Measurements from ENCODE around the gene ARMH1.

DNA sequence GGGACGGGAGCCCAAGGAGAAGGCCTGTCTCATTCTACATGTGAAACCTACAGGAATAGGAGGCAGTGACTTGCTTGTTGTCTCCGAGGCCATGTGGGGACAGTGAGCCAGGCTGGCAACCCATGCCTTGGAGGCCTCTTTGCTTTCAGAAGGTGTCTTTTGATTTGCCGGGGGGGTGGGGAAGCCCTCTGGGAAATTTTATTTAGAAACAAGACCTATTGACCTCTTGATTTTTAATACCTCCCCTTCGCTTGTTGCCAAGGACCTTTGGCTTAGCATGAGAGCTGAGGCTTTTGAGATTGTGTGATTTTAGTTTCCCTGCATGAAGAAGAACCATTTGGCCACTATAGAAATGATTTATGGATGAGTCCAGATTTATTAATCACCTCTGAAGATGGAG is 4.1 kb downstream of the ARMH1 start:
- TF ChIP-seq POLR2AphosphoS5 (IDR thresholded peaks at IDR 0.05) (no peak), EP300 (IDR thresholded peaks at IDR 0.05) (no peak)
- TF ChIP-seq, protein P1, sequence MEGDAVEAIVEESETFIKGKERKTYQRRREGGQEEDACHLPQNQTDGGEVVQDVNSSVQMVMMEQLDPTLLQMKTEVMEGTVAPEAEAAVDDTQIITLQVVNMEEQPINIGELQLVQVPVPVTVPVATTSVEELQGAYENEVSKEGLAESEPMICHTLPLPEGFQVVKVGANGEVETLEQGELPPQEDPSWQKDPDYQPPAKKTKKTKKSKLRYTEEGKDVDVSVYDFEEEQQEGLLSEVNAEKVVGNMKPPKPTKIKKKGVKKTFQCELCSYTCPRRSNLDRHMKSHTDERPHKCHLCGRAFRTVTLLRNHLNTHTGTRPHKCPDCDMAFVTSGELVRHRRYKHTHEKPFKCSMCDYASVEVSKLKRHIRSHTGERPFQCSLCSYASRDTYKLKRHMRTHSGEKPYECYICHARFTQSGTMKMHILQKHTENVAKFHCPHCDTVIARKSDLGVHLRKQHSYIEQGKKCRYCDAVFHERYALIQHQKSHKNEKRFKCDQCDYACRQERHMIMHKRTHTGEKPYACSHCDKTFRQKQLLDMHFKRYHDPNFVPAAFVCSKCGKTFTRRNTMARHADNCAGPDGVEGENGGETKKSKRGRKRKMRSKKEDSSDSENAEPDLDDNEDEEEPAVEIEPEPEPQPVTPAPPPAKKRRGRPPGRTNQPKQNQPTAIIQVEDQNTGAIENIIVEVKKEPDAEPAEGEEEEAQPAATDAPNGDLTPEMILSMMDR (IDR thresholded peaks at IDR 0.05), result no peak
